ENCODE data around the gene DOCK4.

DOCK4 gene

GRCh38 chr7:112105584-112106530 is 100.3 kb downstream of the DOCK4 start:
- DNase-seq, result no peak

DNA sequence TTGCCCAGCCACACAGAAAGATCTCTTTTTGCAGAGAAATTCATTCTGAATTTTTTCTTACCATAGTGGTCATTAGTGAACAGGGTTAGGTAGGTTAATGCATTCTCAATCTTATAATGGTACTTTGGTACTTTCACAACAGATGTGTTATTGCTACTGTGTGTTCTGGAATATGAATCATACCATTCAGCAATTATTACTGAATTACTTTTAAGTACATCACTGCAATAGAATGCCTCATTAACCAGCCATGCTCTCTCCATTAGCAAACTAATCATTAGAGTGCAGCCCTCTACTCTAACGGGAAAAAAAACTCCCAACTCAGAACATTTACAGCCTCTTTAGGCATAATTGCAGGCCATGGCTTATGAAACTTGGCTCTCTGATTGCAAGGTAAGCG is 102.1 kb downstream of the DOCK4 start:
- no peak for DNase-seq

- DNase-seq, result peak; percentile 88 to 91
Observed at GRCh38 chr7:112103246-112103645, 103.0 kb downstream of the DOCK4 start.

DNA sequence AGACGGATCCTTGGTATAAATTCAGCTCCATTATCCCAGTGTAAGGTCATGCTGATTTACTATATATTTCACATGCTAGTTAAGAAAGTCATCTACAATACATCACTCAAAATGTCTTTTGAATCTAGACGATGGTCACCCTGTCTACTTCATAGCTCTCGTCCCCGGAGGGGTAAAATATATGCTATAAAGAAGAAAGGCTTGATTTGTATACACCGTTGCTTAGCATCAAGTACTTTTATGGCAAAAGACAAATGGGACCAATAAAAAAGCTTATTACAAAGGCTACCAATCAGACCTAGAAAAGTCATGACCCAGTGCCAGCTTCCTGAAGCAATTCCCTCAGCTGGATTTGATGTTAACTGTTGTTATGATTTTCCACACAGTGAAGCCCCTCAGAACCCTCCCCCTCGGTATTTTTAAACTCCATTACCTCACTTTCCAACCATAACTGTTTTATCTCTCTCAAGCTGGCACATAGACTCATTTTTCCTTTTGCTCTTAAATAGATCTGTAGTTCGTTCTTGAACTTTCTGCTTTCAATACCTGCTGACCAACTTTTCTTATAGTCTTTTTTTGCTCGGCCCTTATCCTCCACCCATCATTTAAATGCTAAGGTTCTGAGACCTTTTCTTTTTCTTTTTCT is 104.9 kb downstream of the DOCK4 start:
- DNase-seq, result no peak

GRCh38 chr7:112097524-112097923 is 108.7 kb downstream of the DOCK4 start:
- DNase-seq, result no peak

GRCh38 chr7:112093409-112093808 is 112.8 kb downstream of the DOCK4 start:
- DNase-seq, result no peak

DNA sequence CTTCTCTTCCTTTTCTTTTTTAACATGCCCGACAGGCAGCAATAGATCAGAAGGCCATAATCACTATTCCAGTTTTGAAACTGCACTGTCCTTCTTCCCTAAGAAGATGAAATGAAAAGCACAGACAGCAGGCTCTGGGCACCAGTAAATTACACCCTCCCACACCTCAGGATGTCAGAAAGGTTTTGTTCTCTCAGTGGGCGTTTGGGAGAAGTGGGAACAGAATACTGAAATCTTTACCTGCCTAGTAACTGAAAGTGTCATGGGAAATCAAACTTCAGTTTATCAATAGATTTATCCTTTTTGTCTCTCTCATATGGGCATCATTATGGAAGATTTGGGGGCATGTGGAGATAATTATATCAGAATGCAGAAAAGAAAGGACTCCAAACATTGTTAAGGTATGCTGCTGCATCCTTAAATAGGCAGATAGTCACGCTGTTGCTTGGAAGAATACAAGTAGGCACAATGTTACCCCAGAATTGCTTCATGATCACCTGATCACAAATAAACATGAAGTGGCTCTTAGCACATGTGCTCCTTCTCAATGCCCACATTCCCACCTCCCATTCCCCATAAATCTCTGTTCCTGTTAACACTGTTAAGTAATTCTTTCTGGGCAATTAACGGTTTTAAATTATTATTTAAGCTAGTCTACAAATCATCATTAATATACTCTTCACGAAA is 113.3 kb downstream of the DOCK4 start:
- no peak for DNase-seq

DNA sequence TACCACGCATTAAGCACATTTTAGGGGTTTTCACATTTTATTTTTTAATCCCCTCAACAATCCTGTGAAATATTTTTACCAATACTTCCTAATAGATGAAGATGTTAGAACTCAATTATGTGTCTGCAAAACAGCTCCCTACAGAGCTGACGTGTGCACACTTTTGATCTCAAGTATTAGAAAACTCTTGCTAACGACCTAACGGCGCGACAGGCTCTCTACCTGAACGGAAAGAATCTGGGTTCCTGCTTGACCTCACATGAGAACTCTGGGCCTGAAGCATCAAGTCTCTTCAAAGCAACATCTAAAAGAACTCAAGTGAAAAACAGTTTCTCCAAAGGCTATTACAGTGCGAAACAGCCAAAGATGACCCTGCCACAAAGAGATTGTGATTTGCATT is 113.9 kb downstream of the DOCK4 start:
- DNase-seq, result no peak

- DNase-seq, result no peak
Observed at GRCh38 chr7:112091768-112092167, 114.4 kb downstream of the DOCK4 start.

GRCh38 chr7:112089551-112089950 is 116.6 kb downstream of the DOCK4 start:
- DNase-seq, result peak; percentile 32 to 37

DNA sequence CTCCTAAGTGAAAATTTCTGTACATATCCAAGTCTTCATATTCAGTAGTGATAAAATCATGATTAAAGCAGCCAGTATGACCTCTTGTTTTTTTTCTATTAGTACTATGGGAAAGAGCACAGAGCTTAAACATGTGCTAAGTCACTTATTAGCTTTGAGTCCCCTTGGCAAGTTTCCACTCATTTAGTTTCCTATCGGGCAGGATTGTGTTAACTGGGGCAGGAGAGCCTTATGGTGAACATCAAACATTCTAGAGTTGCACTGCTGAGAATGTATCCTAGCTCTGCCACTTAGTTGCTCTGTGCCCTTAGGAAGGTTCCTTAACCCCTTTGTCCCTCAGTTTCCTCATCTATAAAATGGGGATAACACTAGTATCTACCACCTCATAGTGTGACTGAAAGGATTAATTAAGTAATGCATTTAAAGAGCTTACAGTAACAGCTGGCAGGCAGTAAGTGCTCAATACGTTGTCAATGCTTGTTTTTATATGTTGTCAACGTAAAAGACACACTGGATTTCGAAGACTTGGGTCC is 117.6 kb downstream of the DOCK4 start:
- DNase-seq, result no peak

DNA sequence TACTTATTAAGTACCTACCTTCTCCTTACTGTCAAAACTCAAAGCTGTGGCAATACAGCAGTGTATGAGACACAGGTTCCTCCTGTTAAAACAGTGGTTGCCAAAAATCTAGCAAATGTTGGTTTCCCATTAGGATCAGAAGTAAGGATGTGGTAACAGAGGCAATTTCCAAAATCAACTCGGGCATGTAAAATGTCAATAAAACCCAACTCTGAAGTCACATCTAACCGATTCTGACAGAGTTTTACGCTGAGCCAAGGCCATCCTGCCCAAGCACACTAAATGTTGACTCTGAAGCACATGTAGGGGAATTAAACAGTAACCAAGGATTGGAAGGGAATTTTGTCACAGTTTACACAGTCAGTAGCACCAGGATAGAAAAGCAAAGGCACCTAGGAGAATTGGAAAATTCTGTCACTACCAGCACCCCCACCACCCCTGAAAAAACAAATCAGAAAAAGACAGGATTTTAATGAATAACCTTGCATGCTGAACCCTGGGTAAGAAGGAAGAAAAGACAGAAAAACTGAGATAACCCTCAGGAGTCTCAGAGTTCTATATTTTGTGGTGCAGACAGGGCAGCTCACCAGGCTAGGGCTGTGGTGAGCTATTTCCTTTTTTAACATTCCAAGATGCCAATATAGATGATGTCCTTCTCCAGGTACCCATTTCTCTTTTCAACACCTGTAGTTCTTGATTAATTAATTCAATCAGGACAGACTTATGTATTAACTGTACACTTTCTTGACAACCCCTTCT is 119.5 kb downstream of the DOCK4 start:
- DNase-seq, result no peak

DNA sequence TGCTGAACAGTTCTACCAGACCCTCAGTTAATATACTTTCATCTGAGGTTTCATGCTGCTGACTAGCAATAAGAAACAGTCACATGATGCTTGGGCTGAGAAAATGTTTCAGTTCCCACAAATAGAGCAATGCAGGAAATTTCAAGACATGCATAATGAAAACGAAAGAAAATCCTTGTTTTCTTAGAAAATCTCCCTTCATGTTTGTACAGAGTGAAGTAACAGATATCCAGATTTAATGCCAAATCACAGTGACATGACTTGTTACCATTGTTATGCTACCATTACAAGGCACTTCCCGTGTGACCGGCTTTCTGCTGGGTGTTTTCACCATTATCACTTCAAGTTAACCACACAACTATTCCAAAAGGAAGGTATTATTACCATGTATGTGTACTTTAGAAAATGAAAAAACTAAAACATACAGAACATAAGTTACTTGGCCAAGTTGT is 121.7 kb downstream of the DOCK4 start:
- no peak for DNase-seq

GRCh38 chr7:112083776-112084355 is 122.3 kb downstream of the DOCK4 start:
- no peak for DNase-seq

DNA sequence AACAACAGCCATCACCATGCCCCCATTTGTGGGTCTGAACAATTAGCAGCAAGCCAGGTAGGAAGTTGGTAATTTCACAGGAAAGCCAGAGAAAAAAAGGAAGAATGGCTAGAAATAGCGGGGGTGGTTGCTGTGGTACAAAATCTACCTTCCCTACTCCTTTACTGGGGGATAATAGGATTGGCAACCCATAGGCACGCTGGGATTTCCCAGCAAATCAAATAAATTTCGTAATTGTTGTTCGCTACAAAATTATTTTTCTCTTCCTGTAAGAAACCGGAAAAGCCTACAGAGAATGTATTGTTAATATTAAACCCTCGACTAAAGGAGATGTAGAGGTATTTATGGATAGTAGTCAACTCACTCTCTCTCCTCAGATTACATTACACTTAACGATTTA is 123.9 kb downstream of the DOCK4 start:
- DNase-seq, result no peak

GRCh38 chr7:112081778-112082177 is 124.4 kb downstream of the DOCK4 start:
- peak; percentile 25 to 26 for DNase-seq

DNA sequence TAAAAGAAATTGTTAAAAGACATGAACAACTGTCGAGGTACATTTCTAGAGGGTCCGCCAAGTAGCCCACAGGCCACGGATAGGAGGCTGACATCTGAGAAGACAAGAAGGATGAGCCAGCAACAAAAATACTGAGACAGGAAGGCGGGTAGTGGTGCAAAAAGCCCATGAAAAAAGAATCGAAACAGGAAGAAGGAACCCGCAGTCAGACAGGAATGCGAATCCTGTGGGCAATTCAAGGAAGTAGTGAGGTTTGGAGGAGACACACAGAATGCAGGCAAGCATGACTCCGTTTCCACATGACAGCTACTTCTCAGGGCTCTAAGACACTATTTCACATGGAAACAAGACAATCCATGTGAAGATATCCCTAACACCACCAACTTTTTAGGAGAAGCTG is 125.2 kb downstream of the DOCK4 start:
- peak; percentile 91 to 93 for DNase-seq

- peak; percentile 72 to 77 for DNase-seq
Observed at GRCh38 chr7:112080441-112080840, 125.8 kb downstream of the DOCK4 start.

- DNase-seq, result peak; percentile 12 to 28
Observed at GRCh38 chr7:112079673-112080072, 126.5 kb downstream of the DOCK4 start.

GRCh38 chr7:112079122-112079521 is 127.1 kb downstream of the DOCK4 start:
- no peak for DNase-seq

DNA sequence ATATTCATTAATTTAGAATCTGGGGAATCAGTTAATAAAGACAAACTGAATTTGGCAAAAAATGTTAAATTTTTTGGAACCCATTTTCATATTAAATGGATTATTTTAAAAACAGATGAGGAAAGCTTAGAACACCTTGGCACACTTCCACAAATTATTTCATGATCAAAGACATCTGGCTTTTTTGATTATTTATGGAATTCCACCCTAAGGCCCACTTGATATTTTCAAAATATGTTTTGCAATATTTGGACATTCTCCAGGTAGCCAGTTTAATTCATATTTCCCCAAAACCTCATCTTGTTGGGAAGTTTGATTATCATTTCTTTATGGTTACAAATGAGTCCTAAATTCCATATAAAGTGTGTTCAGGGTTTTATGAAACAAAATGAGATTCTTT is 129.9 kb downstream of the DOCK4 start:
- DNase-seq, result no peak

DNA sequence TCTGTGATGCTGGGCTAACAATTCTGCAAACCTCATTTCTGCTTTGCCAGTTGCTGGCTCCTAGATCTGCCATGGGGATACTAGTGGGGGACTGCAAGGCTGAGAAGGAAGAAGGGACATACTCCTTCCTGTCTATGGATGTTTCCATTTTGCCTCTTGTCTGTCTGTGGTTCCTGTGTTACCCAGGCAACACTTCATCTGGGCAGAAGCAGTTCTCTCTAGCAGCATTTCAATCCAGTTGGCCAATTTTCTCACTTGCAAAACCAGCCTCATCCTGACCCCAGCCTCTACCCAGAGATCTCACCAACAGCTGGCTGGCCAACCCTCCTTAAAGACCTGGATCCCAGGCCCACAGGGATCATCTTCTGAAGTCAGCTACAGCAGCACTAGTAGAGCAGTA is 131.7 kb downstream of the DOCK4 start:
- DNase-seq, result no peak
